Measurements from ENCODE around the gene ELF2.
"Not testable (repeated sequence)": the region's sequence is repeated elsewhere in the genome, so short reads cannot be mapped to it uniquely, and the experiment has no call there.

ELF2 gene

DNA sequence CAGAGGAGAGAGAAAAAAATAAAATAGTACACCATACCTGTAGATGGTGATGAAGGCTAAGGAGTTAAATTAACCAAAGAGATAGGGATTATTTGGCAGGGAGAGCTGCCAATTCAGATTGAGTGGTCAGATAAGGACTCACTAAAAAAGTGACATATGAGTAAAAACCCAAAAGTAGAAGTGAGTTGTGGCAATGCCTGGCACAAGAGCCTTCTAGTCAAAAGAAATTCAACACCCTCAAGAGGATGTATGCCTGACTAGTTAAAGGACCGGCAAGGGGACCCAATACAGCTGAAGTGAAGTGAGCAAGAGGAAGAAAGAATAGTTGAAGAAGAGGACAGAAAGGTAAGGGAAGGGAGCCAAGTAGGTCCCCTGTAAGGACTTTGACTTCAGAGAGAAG, 34.9 kb downstream of the ELF2 start:
- no peak for FAIRE-seq

DNA sequence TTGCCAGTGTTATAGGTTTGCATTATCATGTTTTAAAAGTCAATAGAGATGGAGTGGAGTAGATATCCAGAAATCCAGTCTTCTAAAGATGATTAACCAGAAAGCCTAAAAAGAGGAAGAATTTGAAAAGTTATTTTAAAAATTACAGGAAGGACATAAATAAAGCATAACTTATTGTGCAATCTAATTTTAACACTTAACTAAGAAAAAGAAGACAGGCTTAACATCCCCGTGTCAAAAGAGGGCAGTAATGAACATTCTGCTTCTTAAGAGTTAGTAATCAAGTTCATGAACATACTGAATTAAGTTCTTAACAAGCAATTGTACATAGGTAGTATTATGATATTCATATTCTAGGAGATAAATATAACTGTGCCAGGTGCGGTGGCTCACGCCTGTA, 39.3 kb downstream of the ELF2 start:
- FAIRE-seq = no peak

- FAIRE-seq = no peak
These were observed 42.6 kb downstream of the ELF2 start for GRCh38 chr4:139134403-139134802.

GRCh38 chr4:139131209-139131870, 45.7 kb downstream of the ELF2 start:
- FAIRE-seq = no peak

GRCh38 chr4:139129206-139129605, 47.8 kb downstream of the ELF2 start:
- FAIRE-seq = no peak

DNA sequence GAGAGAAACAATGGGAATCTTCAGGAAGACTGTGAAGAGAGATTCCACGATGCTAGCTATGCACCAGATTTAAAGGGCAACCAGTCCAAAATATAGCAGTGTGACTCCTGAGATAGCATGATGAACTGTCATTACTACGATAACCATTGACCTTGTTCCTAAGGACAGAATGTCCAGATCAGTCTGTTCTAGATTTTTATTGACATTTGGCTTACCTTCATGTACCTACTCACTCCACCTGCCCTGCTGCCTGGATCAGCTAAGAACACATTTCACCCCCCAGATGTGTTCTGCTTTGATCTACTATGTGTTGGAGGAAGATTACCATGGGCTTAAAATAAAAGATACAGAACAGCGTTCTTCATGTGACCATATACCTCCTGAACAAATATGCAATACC, 50.1 kb downstream of the ELF2 start:
- no peak for FAIRE-seq

- no peak for FAIRE-seq
These were observed 53.1 kb downstream of the ELF2 start for GRCh38 chr4:139123910-139124309.

GRCh38 chr4:139118365-139118764, 58.7 kb downstream of the ELF2 start:
- no peak for FAIRE-seq

DNA sequence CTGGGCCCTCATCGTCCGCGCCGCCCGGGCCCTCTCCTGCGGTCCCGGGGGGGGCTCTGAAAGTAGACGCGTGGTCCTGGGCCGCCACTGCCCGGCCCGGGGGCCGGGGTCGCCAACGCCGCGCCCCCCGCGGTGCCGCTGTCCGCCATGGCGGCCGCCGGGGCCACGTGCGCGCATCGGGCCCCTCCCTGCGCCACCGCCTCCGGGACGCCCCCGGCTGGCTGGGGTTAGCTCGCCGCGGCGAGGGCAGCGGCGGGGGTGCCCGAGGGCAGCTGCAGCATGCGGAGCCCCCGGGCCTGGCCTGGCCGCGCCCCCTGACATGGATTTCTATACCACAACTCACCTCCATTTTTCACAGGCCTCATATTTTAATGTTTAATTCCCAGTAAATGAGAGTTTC, 61.8 kb downstream of the ELF2 start:
- no peak for FAIRE-seq

DNA sequence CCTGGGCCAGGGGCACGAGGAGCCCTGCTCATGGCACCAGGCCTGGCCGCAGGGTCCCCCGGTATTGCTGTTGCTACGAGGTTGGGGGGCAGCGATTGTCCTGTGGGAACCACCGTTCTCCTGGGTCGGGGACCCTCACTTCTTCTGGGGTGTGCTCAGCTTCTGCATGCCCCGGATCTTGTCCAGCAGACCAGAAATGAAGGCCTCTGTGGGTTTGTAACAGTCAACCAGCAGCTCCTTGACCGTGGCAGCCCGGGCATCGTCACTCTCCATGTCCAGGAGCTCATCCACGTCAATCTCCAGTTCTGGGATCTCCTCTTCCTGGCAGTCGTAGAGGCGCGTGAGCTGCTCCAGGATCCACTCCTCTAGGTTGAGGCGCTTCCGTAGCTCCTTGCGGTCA, 62.2 kb downstream of the ELF2 start:
- not testable (repeated sequence) for FAIRE-seq

GRCh38 chr4:139112650-139113049, 64.4 kb downstream of the ELF2 start:
- FAIRE-seq = no peak

GRCh38 chr4:139108567-139109128, 68.4 kb downstream of the ELF2 start:
- no peak for FAIRE-seq

DNA sequence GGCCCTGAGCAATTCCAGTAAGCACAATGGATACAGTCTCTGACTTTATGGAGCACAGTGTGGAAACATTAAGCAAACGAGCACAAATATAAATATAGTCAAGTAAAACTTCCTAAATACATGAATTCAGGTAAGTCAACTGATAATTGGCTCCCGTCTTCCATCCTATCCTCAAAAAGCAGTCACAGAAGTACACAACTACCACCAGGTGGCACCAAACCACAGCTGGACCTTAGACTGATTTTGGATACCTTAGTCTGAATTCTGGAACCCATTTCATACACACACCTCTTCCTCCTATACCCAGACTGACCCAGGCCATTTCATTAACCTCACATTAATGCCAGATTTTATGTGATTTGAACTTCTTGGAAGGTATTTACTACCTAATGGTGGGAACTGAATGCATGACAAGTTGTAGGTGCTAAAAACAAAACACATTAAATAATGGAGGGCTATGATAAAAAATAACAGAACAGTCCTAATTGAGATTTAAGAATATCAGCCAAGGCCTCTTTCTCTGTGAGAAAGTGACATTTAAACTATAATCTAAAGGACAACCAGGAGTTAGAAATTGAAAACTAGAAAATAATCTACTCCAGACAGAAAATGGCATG, 77.5 kb downstream of the ELF2 start:
- FAIRE-seq = peak; percentile 92

DNA sequence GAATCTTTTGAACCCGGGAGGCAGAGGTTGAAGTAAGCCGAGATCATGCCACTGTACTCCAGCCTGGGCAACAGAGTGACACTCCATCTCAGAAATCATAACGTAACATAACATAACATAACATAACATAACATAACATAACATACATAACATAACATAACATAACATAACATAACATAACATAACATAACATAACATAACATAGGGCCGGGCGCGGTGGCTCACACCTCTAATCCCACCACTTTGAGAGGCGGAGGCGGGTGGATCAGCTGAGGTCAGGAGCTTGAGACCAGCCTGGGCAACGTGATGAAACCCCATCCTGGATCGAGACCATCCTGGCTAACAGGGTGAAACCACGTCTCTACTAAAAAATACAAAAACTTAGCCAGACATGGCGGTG, 84.7 kb downstream of the ELF2 start:
- FAIRE-seq = no peak

- peak; percentile 90 for FAIRE-seq
These were observed 91.9 kb downstream of the ELF2 start for GRCh38 chr4:139085141-139085540.

DNA sequence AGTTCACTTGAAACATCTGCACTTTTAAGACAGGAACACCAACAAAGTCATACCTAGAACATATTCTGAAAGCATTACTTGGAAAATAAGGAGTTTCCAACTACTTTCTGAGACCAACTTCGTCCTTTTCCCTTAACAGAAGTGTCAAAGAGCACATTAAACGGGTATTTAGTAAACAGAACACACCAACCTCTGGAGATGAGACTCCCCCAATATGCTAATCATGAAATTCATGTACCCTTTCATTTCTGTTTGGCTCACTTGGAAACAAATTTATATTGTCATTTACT, 92.3 kb downstream of the ELF2 start:
- no peak for FAIRE-seq

DNA sequence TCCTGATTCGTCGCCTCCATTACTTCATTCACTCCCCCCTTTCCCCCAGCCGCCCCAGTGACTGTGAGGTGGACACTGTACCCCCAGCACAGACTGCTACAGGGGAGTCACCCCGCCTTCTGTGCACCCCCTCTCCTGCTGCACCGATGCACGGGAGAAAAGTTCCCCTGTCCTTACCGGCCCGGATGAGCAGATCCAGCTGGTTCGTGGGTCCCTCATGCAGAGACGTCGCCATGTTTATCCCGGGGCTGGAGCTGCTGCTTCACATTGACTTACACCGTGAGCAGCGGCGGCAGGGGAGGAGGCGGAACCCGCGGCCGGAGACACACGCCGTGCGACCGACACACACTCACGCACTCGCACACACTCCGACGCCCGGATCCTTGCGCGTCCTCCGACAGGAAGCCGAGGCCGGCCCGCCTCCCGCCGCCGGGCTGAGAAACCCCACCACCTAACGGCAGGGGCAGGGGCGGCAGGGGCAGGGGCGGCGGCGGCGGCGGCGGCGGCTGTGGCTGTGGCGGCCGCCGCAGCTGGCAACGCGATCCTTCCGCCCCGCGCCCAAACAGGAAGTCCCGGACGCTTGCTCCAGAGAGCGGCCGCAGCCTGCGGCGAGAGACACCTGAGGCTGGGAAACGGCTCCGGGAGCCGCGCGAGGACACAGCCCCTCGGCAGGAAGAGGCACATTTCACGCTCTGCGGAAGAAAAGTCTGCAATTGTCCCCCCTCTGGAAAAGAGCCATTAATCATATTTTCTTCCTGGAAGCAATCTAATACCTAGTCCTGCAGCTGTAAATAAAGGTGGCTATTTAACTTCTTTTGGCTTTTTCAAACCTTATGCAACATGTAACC, 92.8 kb downstream of the ELF2 start:
- no peak for FAIRE-seq

DNA sequence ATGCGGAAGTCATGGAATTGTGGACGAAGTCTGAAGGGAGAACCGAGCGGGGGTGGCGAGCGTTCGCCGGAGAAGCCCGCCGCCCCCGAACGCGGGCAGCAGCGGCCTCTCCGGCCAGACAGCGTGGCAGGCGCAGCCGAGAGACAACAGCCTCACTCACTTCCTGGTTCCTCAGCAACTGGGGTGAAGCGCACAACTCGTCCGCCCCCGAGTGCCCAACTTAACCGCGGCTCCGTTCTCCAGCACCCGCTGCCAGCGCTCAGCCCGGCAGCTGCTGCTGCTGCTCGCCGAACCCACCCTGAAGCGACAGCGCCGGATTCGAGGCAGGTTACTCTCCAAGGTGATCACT, 93.4 kb downstream of the ELF2 start:
- no peak for FAIRE-seq

GRCh38 chr4:139082750-139083606, 94.0 kb downstream of the ELF2 start:
- FAIRE-seq = peak; percentile 96

GRCh38 chr4:139078926-139079325, 98.1 kb downstream of the ELF2 start:
- no peak for FAIRE-seq

DNA sequence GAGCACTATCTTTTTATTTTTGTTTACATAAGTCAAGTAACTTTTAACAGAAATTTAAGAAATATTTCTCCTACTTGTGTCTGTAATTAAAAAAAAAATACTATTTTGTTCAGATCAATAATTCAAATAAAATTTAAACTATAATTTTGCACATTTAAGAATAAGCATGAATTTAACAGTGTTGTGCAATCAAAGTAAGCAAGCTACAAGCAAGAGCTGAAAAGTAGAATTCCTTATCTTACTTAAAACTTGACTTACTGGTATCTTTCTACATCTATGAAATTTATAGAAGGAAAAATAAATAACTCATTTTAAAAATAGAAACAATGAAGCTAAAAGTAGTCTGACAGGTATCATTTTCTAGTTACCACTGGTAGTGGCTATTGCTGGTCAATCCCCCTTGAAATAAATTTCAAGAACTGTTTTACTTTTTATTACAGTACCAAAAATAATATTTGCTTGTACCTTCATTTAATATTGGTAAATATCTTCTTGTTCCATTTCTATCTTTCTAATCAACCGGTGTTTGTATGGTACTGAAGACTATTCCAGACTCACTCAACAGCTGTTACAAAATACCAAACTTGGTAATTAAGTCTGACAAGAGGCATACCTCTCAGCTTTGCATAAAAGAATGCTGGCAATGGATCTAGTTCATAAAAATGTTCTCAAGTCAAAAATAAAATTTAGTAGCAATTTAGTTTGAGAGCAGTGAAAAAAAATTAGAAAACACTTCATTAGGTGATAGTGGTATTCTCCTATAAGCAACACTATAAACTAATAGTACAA, 99.3 kb downstream of the ELF2 start:
- FAIRE-seq = no peak
